Measurements from ENCODE around the gene SPINK8. TPM values are rescaled to one million over a fixed set of nuclear protein-coding genes. Genes with fewer than 3 reads are reported as not detected.

The SPINK8 gene
- total and polyA plus RNA-seq, 12 donors, result not detected

DNA sequence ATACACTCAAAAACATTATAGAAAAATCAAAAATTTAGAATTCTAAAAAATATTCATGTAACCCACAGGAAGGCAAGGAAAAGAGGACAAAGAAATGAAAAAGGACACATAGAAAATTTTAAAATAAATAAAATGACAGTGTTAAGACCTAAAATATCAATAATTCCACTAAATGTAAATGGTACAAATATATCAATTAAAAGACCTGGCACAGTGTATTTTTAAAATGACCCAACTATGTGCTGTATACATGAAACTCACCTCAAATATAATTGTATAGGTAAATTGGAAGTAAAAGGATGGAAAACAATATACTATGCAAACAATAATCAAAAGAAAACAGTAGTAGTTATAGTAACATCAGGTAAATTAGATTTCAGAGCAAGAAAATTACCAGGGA lies 28.5 kb upstream of the SPINK8 start:
- peaks cover 0 to 5% (median 0%) of the 10 kb centered on the region in 7 donors for H3K27me3 ChIP-seq
- TF ChIP-seq CTCF (IDR thresholded peaks at IDR 0.05), result no peak
- H3K27ac ChIP-seq, result no peak overlapping the region
- ATAC-seq (no peak), DNase-seq (no peak)
- H3K36me3 ChIP-seq, result no peaks in the 10 kb centered on the region
- peaks cover 0 to 27% (median 5%) of the 10 kb centered on the region in 11 donors for H3K9me3 ChIP-seq
- no peaks in the 10 kb centered on the region for H3K4me1 ChIP-seq
- intact Hi-C loops (cut with DNase I), result no loop called here
- H3K4me3 ChIP-seq, result no peak overlapping the region

DNA sequence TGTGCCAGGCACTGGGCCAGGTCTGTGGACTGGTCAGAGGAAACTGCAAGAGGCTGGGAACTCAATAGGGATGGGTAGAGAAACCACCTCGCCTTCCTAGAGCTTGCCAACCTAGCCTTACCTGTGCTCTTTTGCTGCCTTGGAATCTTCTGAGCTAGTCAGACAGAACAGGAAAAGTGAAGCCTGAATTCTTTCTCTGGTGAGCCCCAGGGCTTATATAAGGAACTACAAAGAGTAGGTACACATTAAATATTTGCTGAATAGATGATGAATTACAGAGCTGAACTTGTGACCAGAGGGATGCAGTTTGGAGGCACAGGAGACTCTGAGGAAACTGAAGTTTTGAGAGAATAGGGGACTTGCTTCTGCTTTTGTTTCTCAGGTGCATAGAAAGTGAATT lies 23.0 kb upstream of the SPINK8 start:
- 64 to 73% methylated on average over 1 of the region's 1 CpG for WGBS, 2 donors
- H3K27me3 ChIP-seq, result peaks cover 0 to 18% (median 0%) of the 10 kb centered on the region in 7 donors
- no peak for ATAC-seq

DNA sequence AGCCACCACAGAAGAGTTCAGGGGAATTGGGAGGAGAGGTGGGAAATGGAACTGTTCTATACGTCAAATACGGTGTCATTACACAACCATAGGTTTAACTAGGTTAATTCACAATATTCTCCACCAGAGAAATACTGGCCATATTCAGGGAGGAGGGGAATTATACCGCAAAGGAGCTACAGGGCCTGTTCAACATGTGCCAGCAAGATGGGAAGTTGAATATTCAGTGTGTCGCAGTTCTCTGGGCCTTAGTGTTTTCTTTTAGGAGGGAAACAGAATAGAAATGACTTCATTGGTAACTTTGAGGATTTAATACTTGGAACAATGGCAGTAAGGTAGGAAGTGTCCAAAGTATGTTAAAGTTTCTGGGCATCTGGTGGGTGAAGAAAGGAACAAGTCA lies 20.5 kb upstream of the SPINK8 start:
- no peak for TF ChIP-seq CTCF (IDR thresholded peaks at IDR 0.05)
- Histone ChIP-seq H3K36me3 (no peaks in the 10 kb centered on the region), H3K9me3 (no peaks in the 10 kb centered on the region), H3K4me3 (no peak overlapping the region), H3K27me3 (peaks cover 0 to 18% (median 0%) of the 10 kb centered on the region in 7 donors), H3K27ac (no peak overlapping the region), H3K4me1 (no peaks in the 10 kb centered on the region)
- no peak for DNase-seq
- ATAC-seq, result no peak
- intact Hi-C loops (cut with DNase I), result no loop called here
- WGBS, 2 donors, result 92% methylated on average over 4 of the region's 4 CpGs

More for the DNA sequence above, 23.0 kb upstream of the SPINK8 start:
- Histone ChIP-seq H3K4me1 (no peaks in the 10 kb centered on the region), H3K4me3 (no peak overlapping the region), H3K27ac (no peak overlapping the region), H3K9me3 (peaks cover 0 to 12% (median 0%) of the 10 kb centered on the region in 11 donors), H3K36me3 (no peaks in the 10 kb centered on the region)
- no peak for TF ChIP-seq CTCF (IDR thresholded peaks at IDR 0.05)
- DNase-seq, result no peak
- intact Hi-C loops (cut with DNase I), result no loop called here

GRCh38 chr3:48352546-48352945 lies 19.1 kb upstream of the SPINK8 start:
- WGBS, 2 donors, result 76% methylated on average over 6 of the region's 6 CpGs

More at GRCh38 chr3:48352546-48352945, 19.1 kb upstream of the SPINK8 start:
- H3K4me1 ChIP-seq, result no peaks in the 10 kb centered on the region
- no peak for TF ChIP-seq CTCF (IDR thresholded peaks at IDR 0.05)
- no peak for DNase-seq
- H3K27me3 ChIP-seq, result peaks cover 0 to 16% (median 0%) of the 10 kb centered on the region in 7 donors
- intact Hi-C loops (cut with DNase I), result no loop called here
- no peak overlapping the region for H3K27ac ChIP-seq
- H3K36me3 ChIP-seq, result no peaks in the 10 kb centered on the region
- no peak for ATAC-seq
- no peak overlapping the region for H3K4me3 ChIP-seq
- no peaks in the 10 kb centered on the region for H3K9me3 ChIP-seq
